HTERT RPE-1 (cell line): ENCODE results near the gene PASK.

ENCODE experiments used
- in situ Hi-C: fragments of 300-500 bp; cut with MboI; formaldehyde crosslinking; loops from 4 replicates; pipeline ENCODE4 v1.14.3; 2020; ENCODE audit warnings: low sequenced_read_pairs

PASK gene

DNA sequence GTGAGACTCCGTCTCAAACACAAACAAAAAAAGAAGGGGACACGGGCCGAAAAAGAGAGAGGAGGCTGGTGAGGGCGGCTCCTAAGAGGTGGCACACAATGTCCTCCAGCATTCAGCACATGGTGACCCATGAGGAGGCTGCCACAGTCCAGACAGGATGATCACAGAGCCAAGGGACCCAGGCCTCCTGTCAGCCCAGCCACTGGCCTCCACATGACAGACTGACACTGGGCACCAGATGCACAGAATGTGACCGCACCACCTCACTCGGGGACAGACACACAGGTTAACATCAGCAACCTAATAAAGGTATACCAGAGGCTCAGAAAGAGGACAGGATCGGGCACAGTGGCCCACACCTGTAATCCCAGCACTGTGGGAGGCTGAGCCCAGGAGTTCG, 21.0 kb downstream of the PASK start:
- in situ Hi-C loops, result no loop called here

DNA sequence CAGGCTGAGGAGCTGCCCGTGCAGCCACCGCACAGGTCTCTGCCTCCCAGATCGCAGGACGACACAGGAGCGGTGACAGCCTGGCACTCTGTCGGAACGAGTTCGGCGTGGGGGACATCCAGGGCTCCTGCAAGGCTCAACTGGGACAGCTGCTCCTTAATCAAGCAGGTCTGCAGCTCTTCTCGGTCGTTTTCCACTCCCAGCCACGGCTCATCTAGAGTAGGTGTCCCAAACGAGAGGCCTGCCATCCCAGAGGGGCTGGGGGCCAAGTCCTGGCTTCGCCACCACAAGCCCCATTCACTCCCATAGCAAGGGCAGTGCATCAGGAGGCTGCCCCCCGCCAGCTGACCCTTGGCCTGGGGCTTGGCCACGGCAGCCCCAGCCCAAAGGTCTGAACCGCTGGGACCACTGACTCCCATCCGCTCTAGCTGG, 22.5 kb downstream of the PASK start:
- in situ Hi-C loops, result no loop called here

DNA sequence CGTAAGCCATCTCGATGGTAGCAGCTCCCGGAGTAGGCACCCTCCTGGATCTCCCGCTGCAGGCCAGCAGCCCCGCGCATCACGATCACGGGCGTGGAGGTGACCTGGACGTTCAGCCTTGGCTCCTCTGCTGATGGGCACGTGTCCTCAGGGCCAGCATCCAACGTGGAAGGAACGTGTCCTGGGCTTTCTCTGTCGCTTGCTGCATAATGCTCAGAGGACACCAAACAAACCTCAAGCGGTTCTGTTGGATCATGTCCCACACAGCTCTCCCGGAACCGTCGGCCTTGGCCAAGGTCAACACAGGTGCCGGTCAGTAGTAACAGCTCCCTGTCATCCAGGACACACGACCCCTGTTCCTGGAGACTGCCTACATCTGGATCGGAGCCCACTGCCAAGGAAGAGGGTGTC, 23.1 kb downstream of the PASK start:
- in situ Hi-C loops, result no loop called here

DNA sequence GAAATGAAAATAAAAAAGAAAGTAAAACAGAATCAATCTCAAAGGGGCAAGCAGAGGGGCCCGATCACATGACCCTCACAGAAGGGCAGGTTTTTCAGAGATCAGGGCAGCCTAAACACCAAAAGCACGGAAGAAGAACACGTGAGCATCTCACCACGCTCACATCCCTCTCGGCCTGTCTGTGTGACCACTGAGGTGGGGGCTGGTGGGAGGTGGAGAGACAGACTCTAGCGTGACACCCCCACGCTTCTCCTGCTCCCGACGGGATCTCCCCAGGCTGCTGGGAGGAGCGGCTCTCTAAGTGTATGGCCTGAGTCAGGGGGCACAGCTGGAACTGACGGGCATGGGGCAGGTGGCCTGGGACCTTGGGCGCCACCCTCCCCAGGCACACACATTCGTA, 23.6 kb downstream of the PASK start:
- in situ Hi-C loops, result no loop called here

DNA sequence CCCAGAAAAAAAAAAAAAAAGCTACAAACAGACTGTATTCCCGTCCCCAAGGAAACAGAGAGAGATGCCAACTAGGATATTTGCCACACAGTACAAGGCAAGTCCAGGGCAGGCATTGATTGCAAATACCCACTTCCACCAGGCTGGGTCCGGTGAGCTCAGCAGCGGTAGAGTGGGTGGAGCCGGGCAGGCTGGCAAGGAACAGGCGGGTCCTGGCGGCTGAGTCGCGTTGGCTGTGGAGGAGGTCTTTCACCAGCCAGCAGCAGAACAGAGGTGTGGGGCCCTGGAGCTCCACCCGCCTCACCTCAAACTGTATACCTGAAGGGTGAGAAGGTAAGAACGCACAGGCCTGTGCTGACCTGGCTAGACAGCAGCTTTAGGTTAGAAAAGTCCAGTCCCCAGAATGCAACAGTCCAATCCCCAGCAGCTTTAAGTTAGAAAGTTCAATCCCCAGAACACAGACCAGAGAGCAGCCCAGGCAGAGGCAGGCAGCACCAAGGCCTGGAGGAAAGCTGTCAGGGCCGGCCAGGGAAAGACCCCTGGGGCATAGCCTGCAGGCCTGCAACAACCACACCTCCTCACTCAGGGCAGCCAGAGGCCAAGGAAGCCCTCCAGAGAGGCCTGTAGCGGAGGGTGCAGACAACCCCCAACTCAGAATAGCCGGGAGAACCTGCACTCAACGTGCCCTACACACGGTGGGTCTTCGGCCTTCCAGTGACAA, 25.3 kb downstream of the PASK start:
- in situ Hi-C loops, result no loop called here

DNA sequence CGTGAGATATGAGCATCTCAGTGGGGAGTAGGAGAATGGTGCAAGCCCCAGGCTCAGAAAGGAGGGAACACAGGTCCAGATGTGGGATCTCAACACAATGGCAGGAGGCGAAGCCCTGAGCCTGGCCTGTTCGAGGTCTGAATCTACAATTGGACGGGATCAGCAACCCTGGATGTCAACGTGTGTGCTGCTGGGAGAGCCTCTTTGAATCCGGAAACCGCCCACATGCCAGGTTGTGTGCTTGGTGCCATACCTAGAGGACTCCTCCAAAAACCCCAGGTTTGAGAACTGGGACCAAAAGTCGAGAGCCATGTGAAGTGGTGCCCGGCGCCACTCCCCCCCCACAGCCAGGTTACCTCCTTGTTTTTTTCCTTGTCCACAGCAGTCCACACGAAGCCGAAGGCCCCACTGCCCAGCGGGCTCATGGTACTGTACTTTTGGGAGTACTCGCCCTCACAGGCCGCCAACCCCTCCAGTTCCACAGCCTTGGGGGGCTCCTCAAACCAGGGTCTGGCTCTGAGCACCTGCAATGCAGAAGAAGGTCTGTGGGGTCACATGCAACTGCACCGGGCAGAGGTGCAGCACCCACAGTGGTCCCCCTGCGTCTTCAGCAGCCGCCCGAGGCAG, 26.8 kb downstream of the PASK start:
- in situ Hi-C loops, result no loop called here

DNA sequence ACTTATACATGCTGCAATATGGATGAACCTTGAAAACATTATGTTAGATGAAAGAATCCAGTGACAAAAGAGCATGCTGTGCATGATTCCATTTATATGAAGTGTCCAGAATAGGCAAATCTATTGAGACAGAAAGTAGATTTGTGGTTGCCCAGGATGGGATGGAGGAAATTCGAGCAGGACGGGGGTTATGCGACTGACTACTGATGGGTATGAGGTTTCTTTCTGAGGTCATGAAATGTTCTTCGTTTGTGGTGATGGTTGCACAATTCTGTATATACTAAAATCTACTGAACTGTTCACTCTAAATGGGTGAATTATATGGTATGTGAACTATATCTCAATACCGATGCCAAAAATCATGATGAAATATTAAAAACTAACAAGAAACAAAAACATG, 28.3 kb downstream of the PASK start:
- in situ Hi-C loops, result no loop called here

DNA sequence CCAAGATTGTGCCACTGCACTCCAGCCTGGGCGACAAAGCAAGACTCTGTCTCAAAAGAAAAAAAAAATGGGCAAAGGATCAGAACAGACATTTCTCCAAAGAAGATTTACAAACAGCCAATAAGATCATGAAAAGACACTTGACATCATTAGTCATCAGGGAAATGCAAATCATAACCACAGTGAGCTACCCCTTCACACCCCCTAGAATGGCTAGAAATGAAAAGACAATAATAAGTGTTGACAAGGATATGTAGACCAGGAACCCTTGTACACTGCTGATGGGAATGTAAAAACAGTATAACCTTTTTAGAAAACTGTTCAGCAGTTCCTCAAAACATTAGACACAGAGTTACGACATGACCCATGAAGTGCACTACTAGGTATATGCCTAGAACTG, 28.8 kb downstream of the PASK start:
- in situ Hi-C loops, result no loop called here

DNA sequence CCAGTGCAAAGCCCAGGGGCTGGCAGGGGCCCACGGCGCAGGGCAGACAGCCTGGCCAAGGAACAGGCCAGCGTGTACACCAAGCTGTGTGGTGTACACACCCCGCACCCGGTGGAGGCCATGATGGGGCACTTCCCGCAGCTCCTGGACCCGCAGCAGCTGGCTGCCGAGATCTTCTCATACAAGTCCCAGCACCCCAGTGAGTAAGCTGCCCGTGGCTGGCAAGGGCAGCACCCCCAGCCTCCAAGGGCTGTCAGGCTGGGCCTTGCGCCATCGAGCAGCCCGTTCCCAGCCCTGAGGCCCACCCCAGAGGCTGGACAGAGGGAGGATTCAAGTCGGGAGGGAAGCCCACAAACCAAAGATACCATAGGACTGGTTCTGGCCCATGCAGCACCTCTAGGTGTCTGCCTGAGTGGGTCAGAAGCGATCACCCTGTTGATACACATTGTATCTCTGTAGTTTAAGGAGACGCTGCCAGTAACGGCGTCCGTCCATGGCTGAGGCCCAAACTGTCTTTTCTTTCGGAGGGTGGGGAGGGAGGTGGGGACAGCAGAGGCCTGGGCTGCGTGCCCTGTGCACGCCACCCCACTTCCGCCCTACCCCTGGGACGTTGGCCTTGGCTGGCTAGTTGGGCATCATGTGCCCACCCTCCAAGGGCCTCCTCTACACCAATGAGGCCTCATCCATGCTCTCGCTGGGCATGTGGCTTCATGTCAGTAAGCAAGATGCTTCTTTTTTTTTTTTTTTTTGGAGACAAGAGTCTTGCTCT, 30.4 kb downstream of the PASK start:
- in situ Hi-C loops, result no loop called here

DNA sequence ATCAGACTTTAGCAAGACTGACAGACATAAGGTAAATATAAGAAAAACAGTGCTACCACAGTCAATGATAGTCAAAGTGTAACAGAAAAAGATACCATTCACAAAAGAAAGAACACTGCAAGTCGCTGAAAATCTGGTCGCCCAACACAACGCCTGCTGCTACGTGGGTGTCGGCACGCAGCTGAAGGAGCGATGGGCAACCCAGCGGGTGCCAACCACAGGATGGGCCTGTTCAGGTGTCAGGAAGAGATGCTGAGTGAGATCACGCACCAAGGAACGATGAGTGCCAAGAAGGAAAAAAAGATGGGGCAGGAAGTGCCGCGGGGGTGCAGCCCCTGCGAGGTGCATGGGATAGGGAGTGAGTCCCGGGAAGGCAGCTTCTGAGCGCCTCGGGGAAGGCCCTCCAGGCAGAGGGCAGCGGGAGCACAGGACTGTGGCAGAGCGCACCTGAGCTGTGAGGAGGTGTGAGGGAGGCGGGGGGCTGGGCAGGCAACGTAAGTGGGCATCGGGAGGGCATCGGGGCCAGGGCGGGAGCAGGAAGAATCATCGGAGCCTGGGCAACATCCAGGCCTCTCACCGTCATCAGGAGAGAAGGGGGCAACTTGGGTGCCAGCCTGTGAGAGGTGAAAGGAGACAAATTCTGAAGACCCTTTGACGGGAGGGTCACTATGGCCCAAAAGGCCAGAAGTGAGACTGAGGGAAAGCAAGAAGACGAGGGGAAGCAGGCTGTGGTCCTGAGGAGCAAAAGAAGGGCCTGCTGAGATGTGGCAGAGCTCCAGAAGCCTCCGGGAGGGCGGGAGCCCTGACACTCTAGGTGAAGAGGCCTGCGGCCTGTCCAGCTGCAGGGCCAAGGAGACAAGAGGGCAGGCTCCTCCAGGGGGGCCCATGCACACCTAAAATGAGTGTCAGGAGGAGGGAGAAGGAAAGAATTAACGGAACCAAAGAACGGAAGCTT, 32.4 kb downstream of the PASK start:
- in situ Hi-C loops, result no loop called here

DNA sequence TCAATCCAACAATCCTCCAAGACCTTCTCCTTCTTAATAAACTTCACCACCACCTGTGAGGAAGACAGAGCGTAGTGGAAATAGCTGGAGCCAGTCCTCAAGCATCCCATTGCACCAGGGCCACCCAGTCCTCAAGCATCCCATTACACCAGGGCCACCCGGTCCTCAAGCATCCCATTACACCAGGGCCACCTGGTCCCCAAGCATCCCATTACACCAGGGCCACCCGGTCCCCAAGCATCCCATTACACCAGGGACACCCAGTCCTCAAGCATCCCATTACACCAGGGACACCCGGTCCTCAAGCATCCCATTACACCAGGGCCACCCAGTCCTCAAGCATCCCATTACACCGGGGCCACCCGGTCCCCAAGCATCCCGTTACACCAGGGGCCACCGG, 33.9 kb downstream of the PASK start:
- in situ Hi-C loops, result no loop called here

DNA sequence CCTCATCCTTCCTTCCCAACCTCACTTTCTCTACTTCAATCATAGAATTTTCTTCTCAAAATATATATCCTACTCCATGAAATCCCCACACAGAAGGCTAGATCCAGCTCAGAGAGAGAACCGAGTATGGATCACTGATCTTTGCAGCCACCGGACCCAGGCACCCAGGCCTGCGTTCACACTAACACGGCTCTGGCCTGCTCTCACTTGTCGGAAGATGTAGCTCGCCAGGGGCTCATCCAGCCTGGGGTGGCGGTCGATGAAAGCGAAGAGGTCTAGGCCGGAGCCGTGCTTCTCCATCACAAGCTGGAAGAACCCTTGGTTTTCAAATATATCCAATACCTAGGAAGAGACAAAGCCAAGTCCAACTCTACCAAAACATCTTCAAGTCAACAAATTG, 34.4 kb downstream of the PASK start:
- in situ Hi-C loops, result no loop called here

DNA sequence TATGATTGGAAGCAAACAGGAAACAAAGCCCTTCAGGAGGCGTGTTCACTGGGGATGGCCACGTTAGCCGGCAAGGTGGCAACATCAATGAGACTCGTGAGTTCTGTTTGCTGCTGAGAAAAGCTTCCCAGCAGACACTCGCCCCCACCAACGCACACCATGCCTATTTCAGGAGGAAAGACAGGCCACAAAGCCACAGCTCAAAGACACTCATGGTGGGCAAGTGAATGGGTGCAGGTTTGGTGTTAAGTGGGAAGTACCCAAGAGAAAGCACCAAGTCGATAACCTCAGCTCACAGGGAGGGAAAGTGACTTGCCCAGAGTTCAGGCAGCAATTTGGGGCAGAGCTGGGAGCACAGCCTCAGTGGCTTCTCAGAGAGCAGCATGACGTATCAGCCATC, 36.7 kb downstream of the PASK start:
- in situ Hi-C loops, result no loop called here

DNA sequence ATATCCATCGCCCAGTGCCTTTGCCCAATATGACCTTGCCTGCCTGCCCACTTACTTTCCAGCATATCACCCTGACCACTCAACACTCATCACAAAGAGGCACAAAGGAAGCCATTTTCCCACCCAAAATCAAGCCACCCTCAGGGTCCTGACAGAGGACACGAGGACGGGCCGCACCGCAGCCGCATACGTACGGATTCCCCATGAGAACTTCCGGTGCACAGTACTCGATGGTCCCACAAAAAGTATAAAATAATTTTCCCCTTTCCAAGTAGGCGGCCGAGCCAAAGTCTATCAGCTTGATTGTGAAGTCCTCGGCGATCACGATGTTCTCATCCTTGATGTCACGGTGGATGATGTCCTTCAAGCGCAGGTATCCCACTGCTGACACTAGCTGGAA, 37.2 kb downstream of the PASK start:
- in situ Hi-C loops, result no loop called here

DNA sequence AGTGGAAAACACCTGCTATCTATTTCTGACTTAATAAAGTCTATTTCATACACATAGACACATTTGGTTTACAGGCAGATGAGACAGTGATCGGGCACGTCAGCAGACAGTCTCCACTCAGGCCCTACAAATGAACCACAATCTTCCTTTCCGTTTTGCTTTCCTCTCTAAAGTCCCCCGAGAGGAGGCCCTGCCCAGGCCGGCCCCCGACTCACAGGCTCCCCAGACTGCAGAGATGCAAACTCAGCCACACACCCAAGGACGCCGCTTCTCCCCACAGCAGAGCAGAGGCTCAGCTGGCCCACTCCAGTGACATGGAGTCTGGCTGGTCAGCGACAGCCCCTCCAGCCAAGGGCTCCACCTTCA, 37.8 kb downstream of the PASK start:
- in situ Hi-C loops, result no loop called here

DNA sequence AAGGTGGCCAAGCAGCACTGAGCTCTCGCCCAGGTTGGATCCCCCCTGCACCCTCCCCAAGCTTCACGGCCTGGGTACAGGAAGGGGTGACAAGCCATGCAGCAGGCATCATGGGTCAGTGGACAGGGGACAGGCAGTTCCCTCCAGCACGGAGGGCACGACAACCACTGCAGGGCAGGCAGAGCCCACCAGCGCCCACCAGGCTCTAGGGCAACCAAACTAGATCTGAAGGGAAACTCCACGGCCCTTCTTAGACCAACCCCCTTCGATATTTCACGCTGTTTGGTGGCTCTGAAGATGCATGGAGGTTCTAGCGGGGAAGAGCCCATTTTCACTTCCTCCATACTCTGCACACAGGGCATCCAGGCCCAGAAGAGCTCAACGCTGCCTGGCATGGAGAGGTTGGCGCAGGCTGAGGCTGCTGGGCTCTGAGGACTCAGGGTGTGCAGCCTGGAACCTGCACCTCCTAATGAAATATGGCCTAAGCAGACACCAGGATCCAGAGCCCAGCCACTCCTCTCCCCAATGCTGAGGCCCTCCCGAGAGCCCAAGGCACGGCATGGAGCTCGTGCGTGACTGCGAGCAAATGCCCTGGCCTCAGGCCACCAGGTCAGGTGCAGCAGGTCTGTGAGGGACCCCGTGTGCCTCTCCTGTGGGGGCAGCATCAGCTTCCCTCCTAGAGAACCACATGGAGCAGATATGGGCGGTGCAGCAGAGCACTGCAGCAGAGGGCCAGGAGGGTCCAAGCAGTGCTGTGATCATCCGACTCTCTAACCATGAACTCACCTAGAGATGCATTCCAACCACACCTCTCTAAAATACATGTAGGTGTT, 38.4 kb downstream of the PASK start:
- in situ Hi-C loops, result no loop called here

DNA sequence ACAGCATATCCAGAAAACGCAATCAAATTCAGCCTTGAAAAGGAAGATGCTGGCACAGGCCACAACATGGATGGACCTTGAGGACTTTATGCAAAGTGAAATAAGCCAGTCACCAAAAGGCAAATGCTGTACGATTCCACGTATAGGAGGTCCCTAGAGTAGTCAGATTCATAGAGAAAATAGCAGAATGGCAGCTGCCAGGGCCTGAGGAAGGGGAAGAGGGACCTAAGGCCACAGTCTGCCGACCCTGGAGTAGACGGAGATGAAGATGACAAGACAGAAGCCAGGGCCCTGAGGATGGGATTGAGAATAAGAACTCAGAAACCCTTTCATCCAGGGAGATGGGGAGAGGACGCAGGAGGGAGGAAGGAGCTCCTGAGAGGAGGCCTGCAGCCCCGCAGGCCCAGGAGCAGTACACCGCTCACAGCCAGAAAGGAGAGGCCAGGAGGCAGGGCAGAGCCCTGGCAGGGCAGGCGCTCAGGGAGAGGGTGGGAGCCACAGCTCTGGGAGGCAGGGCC, 39.1 kb downstream of the PASK start:
- in situ Hi-C loops, result no loop called here

DNA sequence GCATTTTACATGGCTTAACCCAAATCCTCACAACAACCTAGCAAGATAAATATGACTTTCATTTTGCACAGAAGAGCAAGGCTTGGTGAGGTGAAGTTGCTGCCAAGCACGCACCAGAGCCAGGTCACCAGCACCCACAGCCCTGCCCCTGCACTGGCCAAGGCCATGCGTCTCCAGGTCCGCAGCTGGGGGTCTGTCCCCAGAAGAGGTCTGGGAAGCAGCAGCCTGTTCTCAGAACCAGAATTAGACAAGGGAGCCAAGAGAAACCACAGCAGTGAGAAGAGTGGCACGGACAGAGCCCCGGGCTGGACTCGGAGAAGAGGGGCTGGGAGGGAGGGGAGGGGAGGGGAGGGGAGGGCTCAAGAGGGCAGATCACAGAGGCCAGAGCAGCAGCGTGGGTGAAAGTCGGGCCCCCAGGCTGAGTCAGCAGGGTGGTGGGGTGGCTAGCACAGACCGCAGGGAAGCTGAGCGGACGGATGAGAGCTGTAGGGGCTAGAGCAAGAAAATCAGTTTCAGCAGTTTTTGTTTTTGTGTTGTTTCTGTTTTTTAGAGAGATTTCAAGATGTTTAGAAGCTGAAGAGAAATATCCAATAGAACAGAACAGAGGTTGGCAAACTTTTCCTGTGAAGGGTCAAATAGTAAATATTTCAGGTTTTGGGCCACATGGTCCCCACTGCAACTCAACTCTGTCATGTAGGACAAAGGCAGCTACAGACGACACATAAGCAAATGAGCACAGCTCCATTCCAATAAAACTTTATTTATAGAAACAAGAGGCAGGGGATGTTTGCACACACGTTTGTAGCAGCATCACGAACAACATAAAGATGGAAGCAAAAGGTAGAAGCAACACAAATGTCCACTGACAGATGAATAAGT, 39.8 kb downstream of the PASK start:
- in situ Hi-C loops, result no loop called here
